ENCODE measurements around the gene CBX6.
A peak's percentile ranks its signal among the peaks of the same experiment; 100 is the strongest.

The CBX6 gene

DNA sequence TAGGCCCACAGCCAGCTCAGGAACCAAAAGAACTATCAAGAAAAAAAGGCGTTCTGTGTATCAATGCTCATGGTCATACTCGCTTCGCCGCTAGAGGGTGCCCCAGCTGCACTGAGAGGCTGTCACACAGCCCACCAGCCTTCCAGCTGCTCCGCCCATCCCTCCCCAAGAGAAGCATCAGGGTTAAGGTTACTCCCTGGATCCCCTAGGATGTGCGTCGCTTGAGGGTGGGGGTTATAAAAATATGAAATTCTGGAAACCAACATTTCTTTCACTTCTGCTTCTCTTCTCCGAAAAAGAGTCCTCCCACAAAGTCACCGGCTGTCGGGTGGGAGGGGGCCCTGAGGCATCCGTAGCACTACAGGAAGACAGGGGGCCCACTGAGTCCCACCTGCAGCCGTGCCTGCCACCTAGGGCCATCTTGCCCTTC lies 1.7 kb downstream of the CBX6 start (continued):
- TF ChIP-seq, protein P1, sequence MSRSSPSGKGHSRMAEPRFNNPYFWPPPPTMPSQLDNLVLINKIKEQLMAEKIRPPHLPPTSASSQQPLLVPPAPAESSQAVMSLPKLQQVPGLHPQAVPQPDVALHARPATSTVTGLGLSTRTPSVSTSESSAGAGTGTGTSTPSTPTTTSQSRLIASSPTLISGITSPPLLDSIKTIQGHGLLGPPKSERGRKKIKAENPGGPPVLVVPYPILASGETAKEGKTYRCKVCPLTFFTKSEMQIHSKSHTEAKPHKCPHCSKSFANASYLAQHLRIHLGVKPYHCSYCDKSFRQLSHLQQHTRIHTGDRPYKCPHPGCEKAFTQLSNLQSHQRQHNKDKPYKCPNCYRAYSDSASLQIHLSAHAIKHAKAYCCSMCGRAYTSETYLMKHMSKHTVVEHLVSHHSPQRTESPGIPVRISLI (tag by site-specific recombination; IDR thresholded peaks at IDR 0.05), result no peak
- 0 out of 2 replicates have a peak, but pooled peaks have one; percentile 40 for TF ChIP-seq KLF16 (tag by site-specific recombination; IDR thresholded peaks at IDR 0.05)
- TF ChIP-seq IKZF3 (tag by site-specific recombination; IDR thresholded peaks at IDR 0.05), result peak; percentile 94
- peak; percentile 39; the same call in 1 of the 2 replicates for TF ChIP-seq ZBTB48 (tag by site-specific recombination; IDR thresholded peaks at IDR 0.05)
- peak; percentile 83 for TF ChIP-seq GLIS2 (tag by site-specific recombination; IDR thresholded peaks at IDR 0.05)
- no peak for TF ChIP-seq ZNF623 (tag by site-specific recombination; IDR thresholded peaks at IDR 0.05)
- 0 out of 2 replicates have a peak, but pooled peaks have one; percentile 8 for TF ChIP-seq ZNF768 (tag by site-specific recombination; IDR thresholded peaks at IDR 0.05)
- TF ChIP-seq SP7 (tag by site-specific recombination; IDR thresholded peaks at IDR 0.05), result peak; percentile 28
- TF ChIP-seq ZNF114 (tag by site-specific recombination; IDR thresholded peaks at IDR 0.05), result no peak
- TF ChIP-seq ZNF501 (tag by site-specific recombination; IDR thresholded peaks at IDR 0.05), result peak; percentile 25; the same call in 1 of the 2 replicates

DNA sequence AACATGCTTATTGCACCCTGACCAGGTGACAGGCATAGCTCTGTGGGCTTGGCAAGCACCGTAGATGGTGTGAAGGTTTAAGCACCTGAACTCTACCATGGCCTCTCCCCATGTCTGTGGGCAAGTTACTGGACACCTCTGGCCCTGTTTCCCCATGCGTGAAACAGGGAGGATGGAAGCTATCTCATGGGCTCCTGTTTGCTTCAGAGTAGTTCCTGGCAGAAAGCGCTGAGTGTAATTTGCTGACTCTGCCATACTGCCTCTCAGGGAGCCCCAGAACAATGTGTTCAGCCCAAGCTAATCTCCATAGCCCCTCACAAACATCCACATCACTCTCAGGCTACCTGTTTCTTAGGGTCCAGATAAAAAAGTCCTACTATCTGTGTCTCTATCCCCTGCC lies 2.4 kb downstream of the CBX6 start:
- ChIA-PET CTCF (interaction anchor here (0.6 to 5.1 kb wide), 80 partner anchors 9 to 1411 kb away, joined by 3 to 128 read pairs (median 5); partner anchors contain the start of genes APOBEC3B and NPTXR), POLR2A (interaction anchor here (1.0 to 2.2 kb wide), 7 partner anchors 16 to 650 kb away, joined by 4 to 8 read pairs (median 4); partner anchors contain the start of genes ATF4 and NPTXR)
- H3K9me3 ChIP-seq (ENCODE audit: control insufficient read depth, insufficient read depth, low read depth, low read length), result no peaks in the 10 kb centered on the region
- H3K4me1 ChIP-seq (ENCODE audit: control insufficient read depth, insufficient read depth, low read length), result peaks cover 15% of the 10 kb centered on the region
- H3K4me3 ChIP-seq (ENCODE audit: low read depth, low read length), result no peak overlapping the region
- no peak for TF ChIP-seq ZNF701 (tag by site-specific recombination; IDR thresholded peaks at IDR 0.05)
- no peak for TF ChIP-seq ZNF585B (tag by site-specific recombination; IDR thresholded peaks at IDR 0.05)
- no peak for TF ChIP-seq ZNF830 (tag by site-specific recombination; IDR thresholded peaks at IDR 0.05; ENCODE audit: low read depth)
- TF ChIP-seq PRDM1 (tag by site-specific recombination; IDR thresholded peaks at IDR 0.05), result no peak
- TF ChIP-seq, protein P2, sequence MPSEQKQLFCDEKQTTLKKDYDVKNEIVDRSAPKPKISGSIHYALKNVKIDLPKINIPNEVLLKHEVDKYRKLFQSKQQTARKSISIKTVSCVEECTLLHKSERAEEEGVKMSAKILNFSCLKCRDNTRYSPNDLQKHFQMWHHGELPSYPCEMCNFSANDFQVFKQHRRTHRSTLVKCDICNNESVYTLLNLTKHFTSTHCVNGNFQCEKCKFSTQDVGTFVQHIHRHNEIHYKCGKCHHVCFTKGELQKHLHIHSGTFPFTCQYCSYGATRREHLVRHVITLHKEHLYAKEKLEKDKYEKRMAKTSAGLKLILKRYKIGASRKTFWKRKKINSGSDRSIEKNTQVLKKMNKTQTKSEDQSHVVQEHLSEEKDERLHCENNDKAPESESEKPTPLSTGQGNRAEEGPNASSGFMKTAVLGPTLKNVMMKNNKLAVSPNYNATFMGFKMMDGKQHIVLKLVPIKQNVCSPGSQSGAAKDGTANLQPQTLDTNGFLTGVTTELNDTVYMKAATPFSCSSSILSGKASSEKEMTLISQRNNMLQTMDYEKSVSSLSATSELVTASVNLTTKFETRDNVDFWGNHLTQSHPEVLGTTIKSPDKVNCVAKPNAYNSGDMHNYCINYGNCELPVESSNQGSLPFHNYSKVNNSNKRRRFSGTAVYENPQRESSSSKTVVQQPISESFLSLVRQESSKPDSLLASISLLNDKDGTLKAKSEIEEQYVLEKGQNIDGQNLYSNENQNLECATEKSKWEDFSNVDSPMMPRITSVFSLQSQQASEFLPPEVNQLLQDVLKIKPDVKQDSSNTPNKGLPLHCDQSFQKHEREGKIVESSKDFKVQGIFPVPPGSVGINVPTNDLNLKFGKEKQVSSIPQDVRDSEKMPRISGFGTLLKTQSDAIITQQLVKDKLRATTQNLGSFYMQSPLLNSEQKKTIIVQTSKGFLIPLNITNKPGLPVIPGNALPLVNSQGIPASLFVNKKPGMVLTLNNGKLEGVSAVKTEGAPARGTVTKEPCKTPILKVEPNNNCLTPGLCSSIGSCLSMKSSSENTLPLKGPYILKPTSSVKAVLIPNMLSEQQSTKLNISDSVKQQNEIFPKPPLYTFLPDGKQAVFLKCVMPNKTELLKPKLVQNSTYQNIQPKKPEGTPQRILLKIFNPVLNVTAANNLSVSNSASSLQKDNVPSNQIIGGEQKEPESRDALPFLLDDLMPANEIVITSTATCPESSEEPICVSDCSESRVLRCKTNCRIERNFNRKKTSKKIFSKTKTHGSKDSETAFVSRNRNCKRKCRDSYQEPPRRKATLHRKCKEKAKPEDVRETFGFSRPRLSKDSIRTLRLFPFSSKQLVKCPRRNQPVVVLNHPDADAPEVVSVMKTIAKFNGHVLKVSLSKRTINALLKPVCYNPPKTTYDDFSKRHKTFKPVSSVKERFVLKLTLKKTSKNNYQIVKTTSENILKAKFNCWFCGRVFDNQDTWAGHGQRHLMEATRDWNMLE (tag by site-specific recombination; conservative IDR thresholded peaks at IDR 0.05; ENCODE audit: low read depth), result no peak
- no peak for TF ChIP-seq GFI1B (tag by site-specific recombination; IDR thresholded peaks at IDR 0.05)
- TF ChIP-seq ZBTB17 (tag by site-specific recombination; IDR thresholded peaks at IDR 0.05), result no peak
- no peak for TF ChIP-seq ZNF114 (tag by site-specific recombination; IDR thresholded peaks at IDR 0.05)
- no peak for TF ChIP-seq WT1 (tag by site-specific recombination; IDR thresholded peaks at IDR 0.05)
- no peak for TF ChIP-seq ZNF596 (tag by site-specific recombination; IDR thresholded peaks at IDR 0.05)
- TF ChIP-seq, protein P3, sequence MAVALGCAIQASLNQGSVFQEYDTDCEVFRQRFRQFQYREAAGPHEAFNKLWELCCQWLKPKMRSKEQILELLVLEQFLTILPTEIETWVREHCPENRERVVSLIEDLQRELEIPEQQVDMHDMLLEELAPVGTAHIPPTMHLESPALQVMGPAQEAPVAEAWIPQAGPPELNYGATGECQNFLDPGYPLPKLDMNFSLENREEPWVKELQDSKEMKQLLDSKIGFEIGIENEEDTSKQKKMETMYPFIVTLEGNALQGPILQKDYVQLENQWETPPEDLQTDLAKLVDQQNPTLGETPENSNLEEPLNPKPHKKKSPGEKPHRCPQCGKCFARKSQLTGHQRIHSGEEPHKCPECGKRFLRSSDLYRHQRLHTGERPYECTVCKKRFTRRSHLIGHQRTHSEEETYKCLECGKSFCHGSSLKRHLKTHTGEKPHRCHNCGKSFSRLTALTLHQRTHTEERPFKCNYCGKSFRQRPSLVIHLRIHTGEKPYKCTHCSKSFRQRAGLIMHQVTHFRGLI (tag by site-specific recombination; IDR thresholded peaks at IDR 0.05), result no peak
- peaks cover 13 to 55% of the 10 kb centered on the region in 2 experiments for H3K36me3 ChIP-seq (ENCODE audit: control insufficient read depth in 2 of 2, insufficient read depth in 1 of 2, low read length in 2 of 2)
- no peak overlapping the region for H3K27ac ChIP-seq (ENCODE audit: extremely low read depth, low read depth, low read length)

All from HEK293 (cell line).